GM23248 (cell line): ENCODE results near the gene UMODL1.

Experiments
- EZH2 ChIP-seq: fragments of 200-600 bp; sonication (generic); IDR thresholded peaks from 2 replicates; pipeline ENCODE4 v1.6.1; 2018; ENCODE audit warnings: antibody characterized with exemption, mild to moderate bottlenecking; ENCODE audit not compliant: insufficient read depth, poor library complexity, severe bottlenecking
- EZH2phosphoT487 ChIP-seq: fragments of 200-600 bp; sonication (generic); IDR thresholded peaks from 2 replicates; pipeline ENCODE4 v1.6.1; 2018; ENCODE audit warnings: antibody characterized with exemption, moderate library complexity, mild to moderate bottlenecking, low read depth; ENCODE audit not compliant: insufficient read depth

- no peak for TF ChIP-seq EZH2
- no peak for TF ChIP-seq EZH2phosphoT487
Observed at GRCh38 chr21:42146273-42146805, 75.2 kb downstream of the UMODL1 start.
